ENCODE data around the gene COL20A1. TPM values are rescaled to one million over a fixed set of nuclear protein-coding genes. Genes with fewer than 3 reads are reported as not detected.

COL20A1 gene
- total RNA-seq, 4 donors from 2014 or later: 0.20 to 0.44 TPM; not detected in 2

GRCh38 chr20:63312690-63313348, 19.8 kb downstream of the COL20A1 start:
- 68 to 69% methylated on average over 18 to 22 of the region's 22 CpGs for WGBS, 2 donors
- DNase-seq (ENCODE audit: low spot score in 2 of 2): no peak
- peaks cover 0 to 24% of the 10 kb centered on the region in 2 donors for H3K27me3 ChIP-seq
- no peaks in the 10 kb centered on the region for H3K36me3 ChIP-seq
- TF ChIP-seq POLR2A (IDR thresholded peaks at IDR 0.05) (no peak), EP300 (IDR thresholded peaks at IDR 0.05) (no peak)
- TF ChIP-seq, protein P1, sequence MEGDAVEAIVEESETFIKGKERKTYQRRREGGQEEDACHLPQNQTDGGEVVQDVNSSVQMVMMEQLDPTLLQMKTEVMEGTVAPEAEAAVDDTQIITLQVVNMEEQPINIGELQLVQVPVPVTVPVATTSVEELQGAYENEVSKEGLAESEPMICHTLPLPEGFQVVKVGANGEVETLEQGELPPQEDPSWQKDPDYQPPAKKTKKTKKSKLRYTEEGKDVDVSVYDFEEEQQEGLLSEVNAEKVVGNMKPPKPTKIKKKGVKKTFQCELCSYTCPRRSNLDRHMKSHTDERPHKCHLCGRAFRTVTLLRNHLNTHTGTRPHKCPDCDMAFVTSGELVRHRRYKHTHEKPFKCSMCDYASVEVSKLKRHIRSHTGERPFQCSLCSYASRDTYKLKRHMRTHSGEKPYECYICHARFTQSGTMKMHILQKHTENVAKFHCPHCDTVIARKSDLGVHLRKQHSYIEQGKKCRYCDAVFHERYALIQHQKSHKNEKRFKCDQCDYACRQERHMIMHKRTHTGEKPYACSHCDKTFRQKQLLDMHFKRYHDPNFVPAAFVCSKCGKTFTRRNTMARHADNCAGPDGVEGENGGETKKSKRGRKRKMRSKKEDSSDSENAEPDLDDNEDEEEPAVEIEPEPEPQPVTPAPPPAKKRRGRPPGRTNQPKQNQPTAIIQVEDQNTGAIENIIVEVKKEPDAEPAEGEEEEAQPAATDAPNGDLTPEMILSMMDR (IDR thresholded peaks at IDR 0.05): no peak
- H3K4me3 ChIP-seq: no peak overlapping the region
- H3K4me1 ChIP-seq: peaks cover 0 to 6% (median 0%) of the 10 kb centered on the region in 4 donors
- H3K27ac ChIP-seq: no peak overlapping the region
- no peaks in the 10 kb centered on the region for H3K9me3 ChIP-seq

- H3K27me3 ChIP-seq: peaks cover 0 to 17% of the 10 kb centered on the region in 2 donors
- no peaks in the 10 kb centered on the region for H3K36me3 ChIP-seq
- TF ChIP-seq POLR2A (IDR thresholded peaks at IDR 0.05): no peak
- TF ChIP-seq EP300 (IDR thresholded peaks at IDR 0.05): no peak
- TF ChIP-seq, protein P1 (IDR thresholded peaks at IDR 0.05): no peak
- DNase-seq (ENCODE audit: low spot score in 2 of 2): no peak
- 74 to 76% methylated on average over 15 to 22 of the region's 25 CpGs for WGBS, 2 donors
- no peak overlapping the region for H3K27ac ChIP-seq
- no peak overlapping the region for H3K4me3 ChIP-seq
- no peaks in the 10 kb centered on the region for H3K9me3 ChIP-seq
- H3K4me1 ChIP-seq: peaks cover 0 to 6% (median 0%) of the 10 kb centered on the region in 4 donors
Observed at GRCh38 chr20:63313349-63314014, 20.5 kb downstream of the COL20A1 start.

GRCh38 chr20:63314015-63314471, 21.1 kb downstream of the COL20A1 start:
- 73 to 75% methylated on average over 9 of the region's 9 CpGs for WGBS, 2 donors
- DNase-seq (ENCODE audit: low spot score in 2 of 2): no peak

DNA sequence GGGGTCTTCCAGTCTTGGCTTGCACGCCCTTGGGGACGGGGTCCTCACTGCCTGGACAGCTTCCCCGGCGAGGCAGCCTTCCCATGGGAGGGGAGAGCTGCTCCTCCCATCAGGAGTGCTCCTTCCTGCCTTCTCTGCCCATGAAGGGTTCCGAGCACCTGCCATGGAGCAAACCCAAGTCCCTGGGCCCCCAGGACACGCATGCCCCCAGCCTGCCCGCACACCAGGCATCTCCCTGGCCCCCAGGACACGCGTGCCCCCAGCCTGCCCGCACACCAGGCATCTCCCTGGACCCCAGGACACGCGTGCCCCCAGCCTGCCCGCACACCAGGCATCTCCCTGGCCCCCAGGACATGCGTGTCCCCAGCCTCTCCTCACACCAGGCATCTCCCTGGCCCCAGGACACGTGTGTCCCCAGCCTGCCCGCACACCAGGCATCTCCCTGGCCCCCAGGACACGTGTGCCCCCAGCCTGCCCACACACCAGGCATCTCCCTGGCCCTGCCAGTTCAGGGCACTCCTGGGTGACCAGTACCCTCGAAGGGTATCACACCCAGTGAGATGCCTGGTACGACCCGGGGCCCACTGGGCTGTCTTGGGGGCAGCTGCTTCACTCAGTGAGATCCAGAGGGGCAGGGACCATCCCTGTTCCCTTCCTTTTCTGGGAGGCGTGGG, 21.7 kb downstream of the COL20A1 start:
- Histone ChIP-seq H3K9me3 (no peaks in the 10 kb centered on the region), H3K27ac (no peak overlapping the region), H3K36me3 (no peaks in the 10 kb centered on the region), H3K4me1 (peaks cover 0 to 2% (median 0%) of the 10 kb centered on the region in 4 donors), H3K4me3 (no peak overlapping the region), H3K27me3 (peaks cover 0 to 5% of the 10 kb centered on the region in 2 donors)
- no peak for DNase-seq (ENCODE audit: low spot score in 2 of 2)
- 82 to 83% methylated on average over 9 to 21 of the region's 21 CpGs for WGBS, 2 donors
- TF ChIP-seq EP300 (IDR thresholded peaks at IDR 0.05) (no peak), POLR2A (IDR thresholded peaks at IDR 0.05) (no peak)
- TF ChIP-seq, protein P1 (IDR thresholded peaks at IDR 0.05): no peak

More at GRCh38 chr20:63314015-63314471, 21.1 kb downstream of the COL20A1 start:
- H3K4me3 ChIP-seq: no peak overlapping the region
- H3K36me3 ChIP-seq: no peaks in the 10 kb centered on the region
- H3K9me3 ChIP-seq: no peaks in the 10 kb centered on the region
- peaks cover 0 to 6% (median 0%) of the 10 kb centered on the region in 4 donors for H3K4me1 ChIP-seq
- H3K27ac ChIP-seq: no peak overlapping the region
- TF ChIP-seq POLR2A (IDR thresholded peaks at IDR 0.05): no peak
- TF ChIP-seq, protein P1 (IDR thresholded peaks at IDR 0.05): no peak
- peaks cover 0 to 12% of the 10 kb centered on the region in 2 donors for H3K27me3 ChIP-seq

Data from tibial nerve (tissue), 4 donors.